GM21367 (cell line): ENCODE measurements around the gene SERPINB6.
"Not testable (repeated sequence)": the region's sequence is repeated elsewhere in the genome, so short reads cannot be mapped to it uniquely, and the experiment has no call there.

Source experiments
- ATAC-seq: cut with Tn5 transposase; IDR thresholded peaks from one replicate; pipeline ENCODE4 v1.9.1; 2021; ENCODE audit not compliant: unreplicated experiment

The SERPINB6 gene

DNA sequence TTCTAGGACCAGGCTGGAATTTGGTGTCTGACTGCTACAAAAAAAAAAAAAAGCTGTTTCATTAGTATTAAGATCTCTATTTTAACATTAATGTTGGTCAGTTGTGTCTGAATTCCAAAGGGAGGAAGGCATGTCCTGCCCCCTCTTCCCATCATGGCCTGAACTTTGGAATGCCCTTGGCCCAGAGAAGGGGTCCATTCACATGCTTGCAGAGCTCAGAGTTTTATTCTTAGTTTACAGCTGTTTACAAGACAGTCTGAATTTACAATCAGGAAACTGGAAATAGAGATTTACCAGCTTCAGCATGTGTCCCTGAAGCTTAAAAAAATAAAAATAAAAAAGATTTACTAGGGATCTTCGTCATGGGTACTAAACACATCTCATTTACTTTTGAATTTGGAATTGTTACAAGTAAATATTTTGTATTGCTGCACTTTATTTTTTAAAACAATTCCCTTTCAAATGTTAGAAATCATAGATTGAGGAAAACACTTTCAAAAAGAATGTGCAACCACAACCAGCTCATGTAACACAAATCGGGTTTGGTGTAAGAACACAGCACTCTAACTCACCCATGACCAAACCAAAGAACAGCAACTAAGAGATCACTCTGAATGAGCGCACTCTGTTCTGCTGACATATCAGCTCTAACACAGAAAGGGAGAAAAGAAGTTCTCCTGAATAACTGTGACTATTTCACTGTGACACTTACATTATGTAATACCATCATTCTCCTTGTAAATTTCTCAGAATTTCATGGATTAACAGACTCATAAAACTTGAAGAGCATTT lies 6.6 kb upstream of the SERPINB6 start:
- no peak for ATAC-seq

DNA sequence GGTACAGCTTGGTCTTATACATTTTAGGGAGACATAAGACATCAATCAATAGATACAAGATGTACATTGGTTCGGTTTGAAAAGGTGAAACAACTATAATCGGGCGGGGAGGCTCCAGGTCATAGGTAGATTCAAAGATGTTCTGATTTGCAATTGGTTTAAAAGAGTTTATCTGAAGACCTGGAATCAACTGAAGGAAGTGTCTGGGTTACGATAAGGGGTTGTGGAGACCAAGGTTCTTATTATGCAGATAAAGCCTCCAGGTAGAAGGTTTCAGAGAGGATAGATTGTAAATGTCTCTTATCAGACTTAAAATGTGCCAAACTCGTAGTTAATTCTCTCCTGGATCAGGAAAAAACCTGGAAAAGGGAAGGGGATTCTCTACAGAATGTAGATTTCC lies 5.9 kb upstream of the SERPINB6 start:
- ATAC-seq: no peak

DNA sequence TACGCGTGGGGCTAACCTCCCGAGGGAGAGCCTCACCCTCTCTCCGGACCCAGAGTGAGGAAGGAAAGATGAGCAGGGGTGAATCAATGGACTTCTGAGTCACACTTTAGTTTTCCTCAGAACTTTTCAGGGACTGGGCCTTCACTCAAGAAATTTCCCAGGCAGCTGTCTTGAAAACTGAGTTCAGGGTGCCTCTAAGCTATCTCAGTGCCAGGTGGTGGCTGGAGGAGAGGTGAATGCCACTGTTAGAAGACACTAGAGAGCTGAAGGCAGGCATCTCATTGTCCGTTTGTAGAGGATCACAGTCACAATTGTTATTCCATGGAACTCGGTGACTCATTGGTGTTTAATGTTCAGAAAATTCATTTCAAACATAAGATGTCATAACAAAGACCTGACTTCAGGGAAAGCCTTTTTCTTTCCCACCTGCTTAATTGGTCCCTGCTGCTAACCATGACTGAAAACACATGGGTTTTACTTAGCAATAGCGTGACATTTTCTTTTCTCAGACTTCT lies 5.3 kb upstream of the SERPINB6 start:
- ATAC-seq: no peak

DNA sequence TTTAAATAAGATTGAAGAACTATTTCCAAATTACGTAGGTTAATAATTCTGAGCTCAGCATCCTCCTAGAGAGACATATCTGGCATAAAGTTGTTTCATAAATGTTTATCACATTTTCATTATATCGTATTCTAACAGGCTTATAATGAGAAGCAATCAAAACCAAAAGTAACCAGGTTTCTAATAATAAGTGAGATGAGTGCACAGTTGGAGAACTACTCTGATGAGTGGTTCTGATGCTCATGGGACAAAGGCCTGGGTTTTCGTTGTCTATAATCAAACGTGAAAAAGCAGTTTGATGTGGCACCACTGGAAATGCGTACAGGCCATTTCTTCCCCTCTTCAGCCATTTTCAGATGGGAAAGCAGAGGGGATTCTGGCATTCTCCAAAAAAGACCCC lies 4.7 kb upstream of the SERPINB6 start:
- no peak for ATAC-seq

DNA sequence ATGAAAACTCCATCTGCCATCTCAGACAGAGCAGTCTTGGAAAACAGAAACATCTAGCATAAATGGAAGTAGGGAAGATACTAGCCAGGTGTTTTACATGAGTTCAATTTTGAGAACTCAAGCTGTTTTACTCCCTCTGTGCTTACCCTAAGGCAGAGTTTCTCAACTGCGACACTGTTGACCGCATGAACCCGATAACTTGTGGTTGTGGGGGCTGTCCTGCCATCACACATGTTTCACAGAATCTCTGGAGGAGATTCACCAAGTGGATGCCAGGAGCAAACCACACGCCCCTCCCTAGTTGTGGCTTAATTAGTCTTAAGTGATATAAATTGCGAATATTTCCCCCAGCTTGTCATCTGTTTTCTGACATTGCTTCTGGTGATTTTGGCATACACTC lies 2.3 kb upstream of the SERPINB6 start:
- no peak for ATAC-seq

DNA sequence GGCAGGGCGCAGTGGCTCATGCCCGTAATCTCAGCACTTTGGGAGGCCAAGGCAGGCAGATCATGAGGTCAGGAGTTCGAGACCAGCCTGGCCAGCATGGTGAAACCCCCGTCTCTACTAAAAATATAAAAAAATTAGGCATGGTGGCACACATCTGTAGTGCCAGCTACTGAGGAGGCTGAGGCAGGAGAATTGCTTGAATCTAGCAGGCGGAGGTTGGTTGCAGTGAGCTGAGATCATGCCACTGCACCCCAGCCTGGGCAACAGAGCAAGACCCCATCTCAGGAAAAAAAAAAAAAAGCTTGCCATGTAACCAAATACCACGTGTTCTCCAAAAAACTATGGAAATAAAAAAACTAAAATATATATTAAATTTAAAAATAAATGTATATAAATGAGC lies 1.8 kb upstream of the SERPINB6 start:
- ATAC-seq: not testable (repeated sequence)

DNA sequence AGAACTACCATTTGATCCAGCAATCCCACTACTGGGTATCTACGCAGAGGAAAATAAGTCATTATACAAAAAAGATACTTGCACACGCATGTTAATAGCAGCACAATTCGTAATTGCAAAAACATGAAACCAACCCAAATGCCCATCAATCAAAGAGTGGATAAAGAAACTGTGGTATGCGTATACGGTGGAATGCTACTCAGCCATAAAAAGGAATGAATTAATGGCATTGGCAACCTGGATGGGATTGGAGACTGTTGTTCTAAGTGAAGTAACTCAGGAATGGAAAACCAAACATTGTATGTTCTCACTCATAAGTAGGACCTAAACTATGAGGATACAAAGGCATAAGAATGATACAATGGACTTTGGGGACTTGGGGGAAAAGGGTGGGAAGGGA lies 1.3 kb upstream of the SERPINB6 start:
- not testable (repeated sequence) for ATAC-seq

DNA sequence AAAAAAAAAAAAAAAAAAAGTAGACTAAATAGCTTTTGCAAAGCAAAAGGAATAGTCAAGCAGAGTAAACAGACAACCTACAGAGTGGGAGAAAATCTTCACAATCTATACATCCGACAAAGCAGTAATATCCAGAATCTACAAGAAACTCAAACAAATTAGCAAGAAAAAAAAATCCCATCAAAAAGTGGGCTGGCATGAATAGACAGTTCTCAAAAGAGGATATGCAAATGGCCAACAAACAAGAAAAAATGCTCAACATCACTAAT lies 786 bp upstream of the SERPINB6 start:
- ATAC-seq: not testable (repeated sequence)

DNA sequence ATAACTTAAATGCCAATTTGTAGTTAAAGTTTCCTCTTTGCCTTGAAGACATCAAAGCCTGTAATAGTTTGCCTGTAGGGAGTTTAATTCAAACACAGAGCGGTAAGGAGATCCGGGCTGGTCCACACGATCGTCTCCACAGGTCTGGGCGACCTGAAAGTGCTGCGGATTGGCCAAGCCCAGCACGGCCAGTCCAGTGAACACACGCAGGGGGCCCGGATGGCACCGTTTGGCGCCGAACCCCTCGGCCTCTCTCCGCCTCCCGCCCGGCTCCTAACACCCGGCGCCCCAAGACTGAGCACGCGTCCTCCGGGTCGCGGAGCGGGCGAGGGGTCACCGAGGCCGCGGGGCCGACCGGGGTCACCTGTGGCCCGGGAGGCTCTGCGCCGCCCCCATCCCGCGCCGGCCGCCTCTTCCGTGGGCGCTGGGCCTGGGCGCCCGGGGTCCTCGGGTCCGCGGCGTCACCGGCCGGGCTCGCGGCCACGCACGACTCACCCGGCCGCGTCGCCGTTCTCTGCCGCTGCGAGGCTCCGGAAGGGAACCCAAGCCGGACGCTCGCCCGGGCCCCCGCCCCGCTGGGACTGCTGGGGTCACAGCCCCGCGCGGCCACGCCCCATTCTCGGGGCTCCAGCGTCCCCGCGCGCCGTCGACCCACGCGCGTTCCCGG lies 481 bp downstream of the SERPINB6 start:
- no peak for ATAC-seq

DNA sequence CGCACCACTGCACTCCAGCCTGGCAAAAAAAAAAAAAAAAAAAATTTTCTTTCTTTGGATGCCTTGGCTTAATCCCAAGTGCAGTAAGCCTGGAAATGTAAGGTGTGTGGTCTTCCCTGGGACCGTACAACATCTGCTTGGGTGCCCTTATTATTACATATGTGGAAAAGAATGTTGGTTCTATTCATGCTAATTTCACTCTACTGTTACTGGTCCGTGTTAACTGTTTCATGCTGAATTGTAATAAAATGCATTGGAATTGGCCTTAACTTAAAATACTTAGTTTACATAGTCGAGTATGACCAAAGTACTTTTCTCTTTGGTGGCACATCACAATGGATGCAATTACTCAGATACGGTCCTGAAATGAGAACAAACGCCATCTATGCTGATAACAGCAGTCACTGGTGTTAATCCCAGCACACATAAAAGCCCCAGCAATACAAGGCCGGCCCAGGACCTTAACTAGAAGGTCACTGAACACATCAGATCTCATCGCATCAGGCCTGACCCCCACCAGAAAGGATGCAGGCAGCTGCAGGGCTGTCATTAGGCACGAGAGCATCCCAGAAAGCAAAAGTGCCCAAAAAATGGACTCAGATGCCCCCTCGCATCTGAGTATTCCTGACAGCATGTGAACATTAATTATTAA lies 1.2 kb downstream of the SERPINB6 start:
- ATAC-seq: no peak

DNA sequence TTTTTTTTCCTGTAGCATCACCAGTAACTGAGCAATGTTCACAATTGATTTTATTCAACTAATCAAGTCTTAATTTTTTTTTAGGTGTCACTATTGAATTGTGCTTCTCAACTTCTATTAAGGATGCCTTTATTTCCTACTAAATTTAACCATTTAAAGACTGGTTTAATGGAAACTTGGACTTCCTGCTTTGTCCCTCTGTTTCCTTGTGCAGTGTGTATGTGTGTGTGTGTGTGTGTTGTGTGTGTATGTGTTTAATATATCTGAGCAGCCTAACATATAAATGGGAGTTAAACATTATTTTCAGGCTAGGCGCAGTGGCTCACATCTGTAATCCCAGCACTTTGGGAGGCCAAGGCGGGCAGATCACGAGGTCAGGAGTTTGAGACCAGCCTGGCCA lies 1.8 kb downstream of the SERPINB6 start:
- no peak for ATAC-seq

DNA sequence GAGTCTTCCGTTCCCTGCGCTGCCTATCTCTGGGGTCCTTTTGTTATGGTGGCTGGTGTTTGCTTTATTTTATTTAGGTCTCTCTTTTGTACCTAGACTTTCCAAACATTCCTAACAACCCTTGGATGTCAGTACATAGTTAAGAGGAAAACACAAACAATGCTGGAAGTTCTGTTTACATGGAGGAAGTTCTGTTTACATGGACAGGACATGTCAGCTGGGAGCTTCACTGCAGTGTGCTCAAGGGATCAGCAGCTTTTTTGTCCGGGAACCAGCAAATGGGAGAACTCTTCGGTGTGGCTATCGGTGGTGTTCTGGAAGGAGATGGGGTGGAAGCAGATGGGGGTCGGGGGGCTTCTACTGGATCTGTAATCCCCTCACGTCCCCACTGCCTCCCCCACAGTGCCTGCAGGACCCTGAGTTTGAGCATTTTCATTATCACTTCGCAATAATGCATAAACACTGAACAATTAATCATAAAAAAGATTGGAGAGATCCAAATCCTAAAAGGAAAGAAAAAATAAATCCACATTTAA lies 2.7 kb downstream of the SERPINB6 start:
- no peak for ATAC-seq

DNA sequence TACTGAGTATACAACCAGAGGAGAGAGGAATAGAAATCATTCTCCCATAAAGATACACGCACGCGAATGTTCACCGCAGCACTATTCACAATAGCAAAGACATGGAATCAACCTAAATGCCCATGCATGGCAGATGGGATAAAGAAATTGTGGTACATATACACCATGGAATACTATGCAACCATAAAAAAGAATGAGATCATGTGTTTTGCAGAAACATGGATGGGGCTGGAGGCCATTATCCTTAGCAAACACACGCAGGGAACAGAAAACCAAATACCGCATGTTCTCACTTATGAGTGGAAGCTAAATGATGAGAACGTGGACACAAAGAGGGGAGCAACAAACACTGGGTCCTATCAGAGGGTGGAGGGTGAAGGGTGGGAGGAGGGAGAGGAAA lies 3.4 kb downstream of the SERPINB6 start:
- no peak for ATAC-seq

DNA sequence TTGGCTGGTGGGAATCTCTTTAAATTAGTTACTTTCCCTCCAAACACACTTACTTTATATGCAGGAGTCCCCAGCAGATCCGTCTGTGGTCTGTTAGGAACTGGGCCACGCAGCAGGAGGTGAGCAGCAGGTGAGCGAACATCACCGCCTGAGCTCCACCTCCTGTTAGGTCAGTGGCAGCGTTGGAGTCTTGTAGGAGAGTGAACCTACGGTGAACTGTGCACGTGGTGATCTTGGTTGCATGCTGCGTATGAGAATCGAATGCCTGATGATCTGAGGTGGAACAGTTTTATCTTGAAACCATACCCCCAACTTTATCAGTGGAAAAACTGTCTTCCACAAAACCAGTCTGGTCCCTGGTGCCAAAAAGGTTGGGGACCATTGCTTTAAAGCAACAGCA lies 5.0 kb downstream of the SERPINB6 start:
- no peak for ATAC-seq

DNA sequence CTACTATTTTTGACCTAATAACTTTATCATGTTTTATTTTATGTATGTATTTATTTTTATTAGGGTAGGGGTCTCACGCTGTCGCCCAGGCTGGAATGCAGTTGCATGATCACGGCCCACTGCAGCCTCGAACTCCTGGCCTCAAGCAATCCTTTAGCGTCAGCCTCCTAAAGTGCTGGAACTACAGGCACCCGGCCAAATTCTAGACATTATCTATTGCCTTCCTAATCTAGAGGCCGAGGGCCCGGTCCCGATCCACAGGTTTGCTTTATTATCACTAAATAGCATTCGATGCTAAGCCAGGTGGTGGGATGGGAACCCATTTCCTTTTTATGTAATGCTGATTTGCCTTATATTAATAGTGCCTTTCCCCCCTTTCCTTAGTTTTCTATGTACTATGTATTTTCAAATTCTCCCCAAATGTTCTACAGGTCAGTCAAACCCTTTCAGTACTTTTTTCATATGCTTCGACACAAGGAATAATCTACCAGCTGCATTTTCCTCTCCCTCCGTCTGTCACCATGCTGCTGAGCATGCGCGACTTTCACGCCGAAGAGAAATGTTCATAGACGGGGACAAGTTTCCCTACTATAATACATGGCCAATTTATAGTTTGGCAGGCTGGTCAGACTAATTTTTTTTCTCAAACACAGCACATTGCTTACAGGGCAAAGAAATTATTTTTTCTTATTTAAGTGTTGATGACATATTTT lies 6.4 kb downstream of the SERPINB6 start:
- ATAC-seq: no peak

DNA sequence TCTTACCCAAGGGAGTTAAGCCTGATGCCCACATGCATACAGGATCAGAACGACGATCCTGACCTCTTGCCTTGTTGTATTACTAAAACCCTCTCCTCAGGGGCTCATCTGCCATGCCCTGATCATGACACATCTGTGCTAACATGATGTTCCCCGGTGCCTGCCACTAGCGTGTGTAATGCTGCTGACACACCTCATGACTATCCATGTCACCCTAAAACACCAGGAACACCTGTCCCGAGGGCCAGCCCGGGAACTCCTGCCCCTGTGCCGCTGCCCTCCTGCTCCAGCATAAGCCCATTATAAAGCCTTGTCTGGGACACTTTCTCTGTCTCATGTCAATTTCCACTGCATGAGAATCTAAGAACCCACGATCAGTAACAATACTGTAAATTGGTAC lies 7.6 kb downstream of the SERPINB6 start:
- no peak for ATAC-seq

DNA sequence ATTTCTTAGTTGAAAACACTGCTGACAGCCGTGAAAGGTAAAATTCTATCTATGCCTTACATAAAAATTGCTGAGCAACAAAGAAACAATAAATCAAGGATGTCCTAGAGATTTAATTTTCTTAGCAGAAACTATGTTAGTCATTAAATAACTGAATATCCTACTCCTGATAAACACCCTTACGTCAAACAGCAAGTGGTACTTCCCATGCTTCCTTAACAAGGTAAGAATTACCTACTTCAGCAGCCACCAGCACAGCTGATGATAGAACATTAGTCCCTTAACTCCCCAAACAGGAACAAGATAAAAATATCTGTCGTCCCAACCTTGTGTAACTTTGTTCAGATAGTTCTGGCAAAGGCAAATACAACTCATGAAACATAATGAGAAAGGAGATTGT lies 8.7 kb downstream of the SERPINB6 start:
- no peak for ATAC-seq

DNA sequence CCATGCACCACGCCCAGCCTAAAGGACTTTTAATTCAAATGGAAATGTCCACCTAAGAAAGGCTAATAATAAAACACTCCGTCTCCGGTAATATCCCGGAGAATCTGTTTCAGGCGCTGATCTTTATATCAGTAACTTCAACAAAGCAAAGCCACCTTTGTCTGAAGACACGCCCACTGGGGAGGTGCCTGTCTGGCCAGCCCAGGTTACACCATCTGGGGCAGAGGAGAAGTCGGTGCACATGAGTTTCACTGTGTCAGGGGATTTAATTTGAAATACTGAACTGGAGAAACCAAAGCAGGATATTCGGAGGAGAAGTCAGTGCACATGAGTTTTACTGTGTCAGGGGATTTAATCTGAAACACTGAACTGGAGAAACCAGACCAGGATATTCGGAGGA lies 9.4 kb downstream of the SERPINB6 start:
- no peak for ATAC-seq

DNA sequence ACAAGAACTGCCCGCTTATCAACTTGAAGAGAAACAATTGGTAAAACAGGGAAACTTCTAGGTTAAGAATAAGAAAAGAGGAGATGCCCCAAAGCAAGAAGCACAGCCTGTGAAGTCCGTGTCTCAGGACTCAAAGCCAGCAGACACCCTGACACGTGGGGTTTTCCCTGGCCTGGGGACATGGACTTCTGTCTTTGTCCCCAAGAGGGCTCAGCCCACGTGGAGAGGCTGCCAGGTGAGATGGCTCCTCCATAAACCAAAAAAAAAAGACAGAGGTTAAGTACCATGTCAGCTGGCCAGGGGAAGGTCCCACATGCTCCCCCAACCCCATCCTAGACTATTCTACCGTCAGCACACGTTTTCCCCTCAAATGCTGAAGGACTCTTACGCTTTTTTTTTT lies 9.9 kb downstream of the SERPINB6 start:
- no peak for ATAC-seq

DNA sequence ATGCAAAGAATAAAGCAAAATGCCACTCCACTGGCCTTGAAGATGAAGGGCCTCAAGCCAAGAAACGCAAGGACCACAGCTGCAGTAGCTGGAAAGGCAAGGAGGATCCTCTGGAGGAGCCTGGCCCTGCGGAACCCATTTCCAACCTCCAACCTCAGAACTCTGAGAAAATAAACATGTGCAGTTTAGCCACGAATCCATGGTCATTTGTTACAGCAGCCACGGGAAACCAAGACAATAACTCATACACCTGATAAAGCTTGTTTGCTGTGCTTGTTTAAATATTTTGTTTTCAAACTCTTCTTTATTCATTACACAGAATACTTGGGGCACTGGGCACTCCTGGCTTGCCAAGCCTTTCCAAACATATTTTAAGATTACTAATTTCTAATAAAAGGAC lies 10.4 kb downstream of the SERPINB6 start:
- ATAC-seq: no peak
